ENCODE data around the gene CDC25B. TPM values are rescaled to one million over a fixed set of nuclear protein-coding genes. Genes with fewer than 3 reads are reported as not detected.

Gene CDC25B
- total and polyA plus RNA-seq, 2 of the 13 experiments (the other 11 are each of a cell fraction or from before 2014, with no cell fraction given): 14.5 to 19.4 TPM

DNA sequence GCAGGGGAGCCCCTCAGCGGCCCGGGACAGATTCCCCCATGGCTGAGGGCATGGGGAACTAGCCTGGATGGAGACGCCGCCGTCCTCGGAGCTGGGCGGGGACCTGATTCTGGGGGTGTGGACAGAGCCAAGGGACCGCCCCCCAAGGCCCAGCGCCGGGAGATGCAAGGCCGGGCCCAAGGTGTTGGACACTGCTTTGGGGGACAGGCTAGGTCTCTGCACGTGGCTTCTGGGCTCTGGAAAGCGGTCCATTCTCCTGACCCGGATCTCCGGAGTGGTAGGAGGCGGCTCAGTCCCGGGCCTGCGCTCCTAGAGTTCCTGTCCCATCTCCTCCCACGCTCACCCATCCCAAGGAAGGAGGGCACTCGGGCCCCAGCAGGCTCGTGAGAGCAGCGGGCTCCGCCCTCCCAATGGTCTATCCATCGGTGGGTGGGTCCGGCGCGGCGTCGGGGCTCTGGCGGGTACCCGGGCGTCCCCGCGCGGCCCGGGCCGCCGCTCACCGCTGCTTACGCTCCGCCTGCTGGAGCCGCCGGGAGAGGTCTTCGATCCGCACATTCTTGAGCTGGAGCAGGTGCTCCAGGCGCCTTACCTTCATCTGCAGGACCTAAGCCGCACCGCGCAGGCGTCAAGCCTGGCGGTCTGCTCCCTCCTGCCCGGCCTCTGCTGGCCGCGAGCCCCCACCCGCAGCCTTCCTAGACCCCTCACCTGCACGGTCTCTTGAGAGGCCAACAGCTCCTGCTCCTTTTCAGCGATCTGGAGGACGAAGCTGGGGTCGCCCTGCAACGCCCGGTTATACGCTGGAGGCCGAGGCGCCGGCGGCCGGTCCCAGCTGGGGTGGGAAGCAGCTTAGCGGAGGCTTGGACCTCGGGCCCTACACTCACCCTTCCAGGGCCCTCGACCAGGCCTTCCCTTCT lies 18.1 kb upstream of the CDC25B start (continued):
- TF ChIP-seq, protein P1, sequence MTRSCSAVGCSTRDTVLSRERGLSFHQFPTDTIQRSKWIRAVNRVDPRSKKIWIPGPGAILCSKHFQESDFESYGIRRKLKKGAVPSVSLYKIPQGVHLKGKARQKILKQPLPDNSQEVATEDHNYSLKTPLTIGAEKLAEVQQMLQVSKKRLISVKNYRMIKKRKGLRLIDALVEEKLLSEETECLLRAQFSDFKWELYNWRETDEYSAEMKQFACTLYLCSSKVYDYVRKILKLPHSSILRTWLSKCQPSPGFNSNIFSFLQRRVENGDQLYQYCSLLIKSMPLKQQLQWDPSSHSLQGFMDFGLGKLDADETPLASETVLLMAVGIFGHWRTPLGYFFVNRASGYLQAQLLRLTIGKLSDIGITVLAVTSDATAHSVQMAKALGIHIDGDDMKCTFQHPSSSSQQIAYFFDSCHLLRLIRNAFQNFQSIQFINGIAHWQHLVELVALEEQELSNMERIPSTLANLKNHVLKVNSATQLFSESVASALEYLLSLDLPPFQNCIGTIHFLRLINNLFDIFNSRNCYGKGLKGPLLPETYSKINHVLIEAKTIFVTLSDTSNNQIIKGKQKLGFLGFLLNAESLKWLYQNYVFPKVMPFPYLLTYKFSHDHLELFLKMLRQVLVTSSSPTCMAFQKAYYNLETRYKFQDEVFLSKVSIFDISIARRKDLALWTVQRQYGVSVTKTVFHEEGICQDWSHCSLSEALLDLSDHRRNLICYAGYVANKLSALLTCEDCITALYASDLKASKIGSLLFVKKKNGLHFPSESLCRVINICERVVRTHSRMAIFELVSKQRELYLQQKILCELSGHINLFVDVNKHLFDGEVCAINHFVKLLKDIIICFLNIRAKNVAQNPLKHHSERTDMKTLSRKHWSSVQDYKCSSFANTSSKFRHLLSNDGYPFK (CRISPR knock-in tag; IDR thresholded peaks at IDR 0.05; ENCODE audit: borderline replicate concordance): peak; percentile 55; the same call in 1 of the 2 replicates
- TF ChIP-seq, protein P2, sequence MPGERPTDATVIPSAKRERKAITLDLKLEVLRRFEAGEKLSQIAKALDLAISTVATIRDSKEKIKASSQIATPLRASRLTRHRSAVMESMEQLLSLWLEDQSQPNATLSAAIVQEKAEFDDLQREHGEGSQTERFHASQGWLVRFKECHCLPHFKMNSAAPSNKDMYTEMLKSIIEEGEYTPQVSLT (CRISPR knock-in tag; IDR thresholded peaks at IDR 0.05; ENCODE audit: borderline replicate concordance, low read depth): no peak
- TF ChIP-seq, protein P3, sequence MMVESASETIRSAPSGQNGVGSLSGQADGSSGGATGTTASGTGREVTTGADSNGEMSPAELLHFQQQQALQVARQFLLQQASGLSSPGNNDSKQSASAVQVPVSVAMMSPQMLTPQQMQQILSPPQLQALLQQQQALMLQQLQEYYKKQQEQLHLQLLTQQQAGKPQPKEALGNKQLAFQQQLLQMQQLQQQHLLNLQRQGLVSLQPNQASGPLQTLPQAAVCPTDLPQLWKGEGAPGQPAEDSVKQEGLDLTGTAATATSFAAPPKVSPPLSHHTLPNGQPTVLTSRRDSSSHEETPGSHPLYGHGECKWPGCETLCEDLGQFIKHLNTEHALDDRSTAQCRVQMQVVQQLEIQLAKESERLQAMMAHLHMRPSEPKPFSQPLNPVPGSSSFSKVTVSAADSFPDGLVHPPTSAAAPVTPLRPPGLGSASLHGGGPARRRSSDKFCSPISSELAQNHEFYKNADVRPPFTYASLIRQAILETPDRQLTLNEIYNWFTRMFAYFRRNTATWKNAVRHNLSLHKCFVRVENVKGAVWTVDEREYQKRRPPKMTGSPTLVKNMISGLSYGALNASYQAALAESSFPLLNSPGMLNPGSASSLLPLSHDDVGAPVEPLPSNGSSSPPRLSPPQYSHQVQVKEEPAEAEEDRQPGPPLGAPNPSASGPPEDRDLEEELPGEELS (CRISPR knock-in tag; IDR thresholded peaks at IDR 0.05): no peak
- TF ChIP-seq CBX2 (IDR thresholded peaks at IDR 0.05; ENCODE audit: low read depth, low read length) (no peak), CBX2 (CRISPR knock-in tag; IDR thresholded peaks at IDR 0.05; ENCODE audit: low read depth) (peak; percentile 23; the same call in 1 of the 2 replicates), ZBTB7A (CRISPR knock-in tag; IDR thresholded peaks at IDR 0.05) (peak; percentile 77; the same call in 1 of the 2 replicates), ZC3H4 (CRISPR knock-in tag; IDR thresholded peaks at IDR 0.05; ENCODE audit: borderline replicate concordance) (no peak), ARID2 (CRISPR knock-in tag; IDR thresholded peaks at IDR 0.05; ENCODE audit: borderline replicate concordance) (no peak), YY1 (IDR thresholded peaks at IDR 0.05; ENCODE audit: insufficient read depth, insufficient replicate concordance, low read depth, low read length) (peak; percentile 28)
- TF ChIP-seq, protein P4, sequence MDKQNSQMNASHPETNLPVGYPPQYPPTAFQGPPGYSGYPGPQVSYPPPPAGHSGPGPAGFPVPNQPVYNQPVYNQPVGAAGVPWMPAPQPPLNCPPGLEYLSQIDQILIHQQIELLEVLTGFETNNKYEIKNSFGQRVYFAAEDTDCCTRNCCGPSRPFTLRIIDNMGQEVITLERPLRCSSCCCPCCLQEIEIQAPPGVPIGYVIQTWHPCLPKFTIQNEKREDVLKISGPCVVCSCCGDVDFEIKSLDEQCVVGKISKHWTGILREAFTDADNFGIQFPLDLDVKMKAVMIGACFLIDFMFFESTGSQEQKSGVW (CRISPR knock-in tag; IDR thresholded peaks at IDR 0.05; ENCODE audit: borderline replicate concordance): no peak

All from HepG2 (cell line).